ENCODE results near the gene LTV1.

LTV1 gene

DNA sequence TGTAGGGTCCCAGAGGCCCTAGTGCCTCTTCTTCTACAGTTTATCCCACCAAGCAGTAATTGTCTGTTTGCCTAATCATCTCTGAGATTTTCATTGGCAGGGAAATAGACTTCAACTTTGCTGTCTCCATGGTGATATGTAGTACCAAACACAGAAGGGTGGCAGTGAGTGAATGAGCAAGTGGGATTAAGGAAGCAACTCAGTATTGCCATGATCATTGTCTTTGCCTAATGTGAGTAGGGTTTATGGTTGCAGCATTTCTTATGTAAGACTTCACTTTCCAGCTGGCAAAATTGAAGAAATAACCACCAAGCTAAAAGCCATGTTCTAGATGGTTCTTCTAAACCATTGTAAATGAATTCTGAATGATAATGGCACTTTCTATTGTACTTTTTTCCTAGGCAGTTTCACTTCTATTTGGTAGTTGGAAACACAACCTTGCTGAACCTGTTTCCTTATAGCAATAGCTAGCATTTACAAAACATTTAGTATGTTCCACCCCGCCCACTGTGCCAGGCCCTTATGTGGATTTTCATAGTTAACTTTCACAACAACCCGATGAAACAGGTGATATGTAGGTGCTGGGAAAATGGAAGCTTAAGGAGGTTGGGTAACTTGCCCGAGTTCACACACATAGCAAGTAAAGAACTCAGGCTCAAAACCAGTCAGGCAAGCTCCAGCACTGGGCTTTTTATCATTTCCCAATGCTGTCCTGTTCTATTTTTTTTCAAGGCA is 53.2 kb downstream of the LTV1 start:
- no peak for DNase-seq

DNA sequence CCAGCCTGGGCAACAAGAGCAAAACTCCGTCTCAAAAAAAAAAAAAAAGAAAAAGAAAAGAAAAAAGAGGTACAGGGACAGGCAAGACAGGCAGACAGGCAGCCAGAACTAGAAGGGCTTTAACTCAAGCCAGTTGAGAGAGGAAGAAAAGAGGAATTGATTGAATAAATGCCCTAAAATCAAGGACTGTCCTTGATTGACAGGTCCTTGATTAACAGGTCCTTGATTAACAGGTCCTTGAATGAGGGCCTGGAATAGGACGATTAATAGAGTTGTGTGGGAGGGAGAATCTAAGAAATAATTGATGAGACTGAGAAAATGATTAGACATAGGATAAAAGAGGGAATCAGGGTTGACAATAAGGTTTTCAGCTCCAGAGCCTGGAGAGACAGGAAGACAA is 57.2 kb downstream of the LTV1 start:
- DNase-seq = no peak

DNA sequence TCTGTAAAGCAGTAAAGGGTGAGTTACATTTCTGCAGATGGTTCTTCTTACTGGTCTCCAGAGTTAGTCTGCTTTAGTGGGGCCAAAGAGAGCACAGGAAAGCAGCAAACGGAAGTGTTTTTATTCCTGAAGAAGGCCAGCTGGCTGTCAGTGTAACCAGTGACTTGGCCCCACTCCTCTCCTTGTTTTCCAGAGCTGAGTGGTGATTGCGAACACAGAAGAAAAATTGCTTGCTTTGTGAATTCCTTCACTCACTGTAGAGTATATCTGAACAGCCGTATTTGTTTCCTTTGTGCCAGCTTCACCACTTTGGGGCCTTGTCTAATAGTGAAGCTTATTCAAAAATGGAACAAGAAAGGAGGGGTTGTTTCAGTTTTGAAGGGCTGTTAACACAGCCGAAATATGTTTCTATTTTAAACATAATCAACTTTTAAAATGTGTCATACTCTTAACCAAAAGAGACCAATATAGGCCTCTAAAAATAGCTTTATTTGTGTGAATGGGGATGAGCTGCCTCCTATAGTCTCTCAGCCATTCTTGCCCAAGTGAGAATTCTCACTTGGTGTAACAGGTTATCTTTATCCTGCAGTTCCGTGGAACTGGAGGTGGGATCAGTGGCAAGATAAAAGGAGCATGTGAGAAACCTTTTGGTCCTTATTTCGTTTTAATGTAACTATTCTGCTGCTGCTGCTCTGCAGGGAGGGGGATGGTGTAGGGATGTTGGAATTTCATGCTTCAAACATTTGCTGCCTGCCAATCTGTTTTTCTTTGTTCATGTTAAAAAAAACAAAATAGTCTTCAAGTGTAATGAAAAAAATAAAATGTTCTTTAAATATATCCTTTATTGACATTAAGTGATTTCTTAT is 59.0 kb downstream of the LTV1 start:
- DNase-seq = no peak

DNA sequence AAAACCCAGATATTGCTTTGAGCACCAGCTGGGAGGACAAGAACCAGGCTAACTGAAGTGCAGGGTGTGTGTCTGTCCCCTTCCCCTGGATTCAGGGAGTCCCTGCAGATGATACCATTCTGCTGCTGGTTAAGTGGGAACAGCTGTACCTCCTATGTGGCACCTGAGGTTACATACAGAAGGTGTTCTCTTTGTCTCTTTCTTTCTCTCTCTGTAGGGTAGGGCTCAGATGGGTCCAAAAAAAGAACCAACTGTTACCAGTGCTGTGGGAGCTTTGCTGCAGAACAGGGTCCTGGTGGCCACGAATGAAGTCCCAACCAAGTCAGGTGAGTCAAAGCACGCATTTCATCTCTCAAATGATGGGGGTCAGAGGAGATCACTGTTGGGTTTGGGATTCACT is 59.7 kb downstream of the LTV1 start:
- DNase-seq = no peak

DNA sequence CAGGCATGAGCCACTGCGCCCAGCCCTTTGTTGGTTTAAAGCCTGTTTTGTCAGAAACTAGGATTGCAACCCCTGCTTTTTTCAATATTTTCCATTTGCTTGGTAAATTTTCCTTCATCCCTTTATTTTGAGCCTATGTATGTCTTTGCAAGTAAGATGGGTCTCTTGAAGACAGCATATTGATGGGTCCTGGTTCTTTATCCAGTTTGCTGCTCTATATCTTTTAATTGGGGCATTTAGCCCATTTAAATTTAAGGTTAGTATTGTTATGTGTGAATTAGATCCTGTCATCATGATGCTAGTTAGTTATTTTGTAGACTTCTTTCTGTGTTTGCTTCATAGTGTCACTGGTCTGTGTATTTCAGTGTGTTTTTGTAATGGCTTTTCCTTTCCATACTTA is 67.9 kb downstream of the LTV1 start:
- DNase-seq = no peak

DNA sequence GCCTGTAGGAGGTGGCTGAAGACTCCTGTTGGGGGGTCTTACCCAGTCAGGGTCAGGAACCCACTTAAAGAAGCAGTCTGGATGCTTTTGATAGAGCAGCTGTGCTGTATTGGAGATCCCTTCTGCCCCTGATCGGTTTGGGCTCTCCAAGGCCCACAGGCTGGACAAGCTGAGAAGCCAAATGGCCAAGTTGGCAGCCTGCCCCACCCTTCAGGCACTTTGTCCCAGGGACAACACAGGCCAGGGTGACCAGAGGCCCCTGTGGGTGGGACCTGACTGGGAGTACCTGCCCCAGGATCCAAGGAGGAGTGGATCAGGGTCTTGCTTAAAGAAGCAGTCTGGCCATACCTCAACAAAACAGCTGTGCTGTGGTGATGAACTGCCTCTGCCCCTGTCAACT is 69.5 kb downstream of the LTV1 start:
- no peak for DNase-seq
